HG03159 (cell line): Measurements from ENCODE around the gene PCDH15.
"Not testable (repeated sequence)": the region's sequence is repeated elsewhere in the genome, so short reads cannot be mapped to it uniquely, and the experiment has no call there.

Experiments
- ATAC-seq: cut with Tn5 transposase; IDR thresholded peaks from one replicate; pipeline ENCODE4 v1.9.1; 2021; ENCODE audit warnings: mild to moderate bottlenecking, moderate library complexity; ENCODE audit not compliant: unreplicated experiment

Gene PCDH15

DNA sequence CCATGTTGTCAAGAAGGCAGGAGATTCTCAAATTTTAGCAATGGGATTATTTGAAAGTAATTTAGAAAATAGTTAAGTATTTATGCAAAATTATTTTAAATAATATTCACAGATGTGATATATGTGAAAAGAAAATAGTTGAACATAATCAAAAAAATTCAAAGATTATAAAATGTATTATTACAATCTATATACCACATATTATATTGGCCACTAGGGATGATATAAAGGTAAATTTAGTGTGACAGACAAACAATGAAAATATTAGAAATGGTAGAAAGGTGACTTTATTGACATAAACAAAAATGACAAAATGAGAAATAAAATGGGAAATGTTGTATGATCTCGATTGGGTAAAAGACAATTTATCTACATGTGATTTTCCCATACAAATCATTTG, 385.5 kb downstream of the PCDH15 start:
- no peak for ATAC-seq

DNA sequence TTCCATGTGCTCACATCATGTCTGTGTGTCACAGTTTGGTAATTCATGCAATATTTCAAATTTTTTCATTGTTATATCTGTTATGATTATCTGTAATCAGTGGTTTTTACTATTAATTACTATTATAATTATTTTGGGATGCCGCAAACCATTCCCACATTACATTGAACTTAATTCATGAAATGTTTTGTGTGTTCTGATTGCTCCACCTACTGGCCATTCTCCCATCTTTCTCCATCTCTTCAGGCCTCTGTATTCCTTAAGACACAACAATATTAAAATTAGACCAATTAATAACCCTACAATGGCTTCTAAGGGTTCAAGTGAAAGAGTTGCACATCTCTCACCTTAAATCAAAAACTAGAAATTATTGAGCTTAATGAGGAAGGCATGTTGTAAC, 398.5 kb downstream of the PCDH15 start:
- no peak for ATAC-seq

DNA sequence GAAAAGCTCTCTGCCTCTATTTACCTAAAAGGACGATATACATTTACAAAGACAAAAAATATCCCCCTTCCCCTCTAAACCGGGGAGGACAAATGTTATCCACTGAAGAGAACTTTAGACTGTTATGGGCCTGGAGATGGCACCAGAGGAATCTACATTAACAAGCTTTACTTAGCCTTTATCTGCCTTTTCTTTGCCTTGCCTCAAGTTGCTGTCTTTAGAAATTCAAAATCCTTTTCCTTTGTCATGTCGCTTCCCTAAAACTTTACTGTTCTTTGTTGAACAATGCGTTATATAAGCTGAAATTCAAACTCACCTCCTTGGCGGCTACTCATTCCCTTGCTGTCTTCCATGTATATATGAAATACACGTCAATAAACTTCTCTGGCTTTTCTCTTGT, 405.0 kb downstream of the PCDH15 start:
- no peak for ATAC-seq

DNA sequence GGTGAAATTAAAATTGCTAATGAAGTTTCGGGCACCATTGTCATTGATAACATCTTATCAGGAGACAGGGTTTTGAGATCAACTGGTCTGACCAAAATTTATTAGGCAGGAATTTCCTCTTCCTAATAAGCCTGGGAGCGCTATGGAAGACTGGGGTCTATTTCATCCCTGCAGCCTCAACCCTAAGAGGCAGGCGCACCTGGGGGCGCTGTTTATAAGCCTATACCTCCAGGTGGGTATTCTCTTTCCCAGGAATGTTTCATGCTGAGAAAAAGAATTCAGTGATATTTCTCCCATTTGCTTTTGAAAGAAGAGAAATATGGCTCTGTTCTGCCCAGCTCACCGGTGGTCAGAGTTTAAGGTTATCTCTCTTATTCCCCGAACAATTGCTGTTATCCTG, 406.4 kb downstream of the PCDH15 start:
- not testable (repeated sequence) for ATAC-seq

DNA sequence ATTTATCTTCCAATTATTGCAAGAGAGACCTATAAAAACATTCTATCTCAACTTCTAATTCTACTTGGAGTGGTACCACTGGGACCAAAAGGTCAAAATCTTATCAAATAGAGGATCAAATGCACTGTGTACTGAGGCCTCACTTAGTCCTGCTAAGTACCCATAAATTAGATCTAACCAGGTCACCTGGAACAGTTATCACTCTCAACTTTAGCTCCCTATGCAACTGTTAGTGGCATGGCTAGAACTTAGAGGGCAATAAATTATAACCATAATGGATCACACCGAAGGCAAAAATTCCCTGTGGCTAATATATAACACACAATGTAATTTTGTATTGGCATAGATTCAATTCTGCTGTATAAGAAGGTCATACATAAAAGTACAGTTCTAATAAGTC, 428.9 kb downstream of the PCDH15 start:
- no peak for ATAC-seq

DNA sequence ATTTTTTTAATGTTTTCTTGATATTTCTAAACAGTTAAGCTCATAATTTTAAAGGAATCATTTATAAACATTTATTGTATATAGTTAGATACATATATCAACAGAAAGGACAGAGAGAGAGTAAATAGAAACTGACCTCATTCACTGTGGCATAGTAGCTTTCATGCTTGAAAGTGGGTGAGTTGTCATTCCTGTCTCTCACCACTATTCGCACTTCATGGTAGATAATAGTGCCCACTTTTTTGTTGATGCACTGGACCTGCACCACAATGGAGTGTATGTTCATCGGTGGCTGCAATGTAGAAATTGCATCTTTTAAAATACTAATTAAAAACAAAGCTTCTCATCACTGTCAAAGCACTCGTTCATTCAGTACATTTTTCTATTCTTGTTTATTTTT, 432.0 kb downstream of the PCDH15 start:
- ATAC-seq: no peak

DNA sequence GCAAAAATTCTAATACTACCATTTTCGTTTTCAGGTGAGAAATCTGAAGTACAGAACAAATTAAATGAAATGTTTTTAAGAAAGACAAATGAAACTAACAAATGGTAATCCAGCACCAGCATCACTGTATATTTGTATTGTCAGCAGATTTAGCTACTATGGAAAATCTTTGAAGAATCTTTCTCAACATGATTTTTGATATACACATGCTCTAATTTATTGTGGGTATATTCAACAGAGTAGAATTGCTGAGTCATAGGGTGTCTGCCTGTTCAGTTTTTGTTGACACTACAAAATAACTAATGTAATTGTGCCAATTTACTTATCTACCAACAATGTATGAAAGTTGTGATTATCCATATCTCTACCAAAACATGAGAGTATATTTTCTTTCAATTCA, 437.6 kb downstream of the PCDH15 start:
- ATAC-seq: no peak

DNA sequence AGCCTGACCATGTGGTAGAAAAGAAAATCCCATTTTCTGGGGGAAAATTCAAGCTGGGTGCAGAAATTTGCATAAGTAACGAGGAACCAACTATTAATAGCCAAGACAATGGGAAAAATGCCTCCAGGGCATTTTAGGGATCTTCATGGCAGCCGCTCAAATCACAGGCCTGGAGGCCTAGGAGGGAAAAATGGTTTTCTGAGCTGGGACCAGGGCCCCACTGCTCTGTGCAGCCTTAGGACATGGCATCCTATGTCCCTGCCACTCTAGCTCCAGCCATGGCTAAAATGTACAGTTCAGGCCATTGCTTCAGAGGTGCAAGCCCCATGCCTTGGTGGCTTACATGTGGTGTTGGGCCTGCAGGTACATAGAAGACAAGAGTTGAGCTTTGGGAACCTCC, 459.0 kb downstream of the PCDH15 start:
- ATAC-seq: no peak

DNA sequence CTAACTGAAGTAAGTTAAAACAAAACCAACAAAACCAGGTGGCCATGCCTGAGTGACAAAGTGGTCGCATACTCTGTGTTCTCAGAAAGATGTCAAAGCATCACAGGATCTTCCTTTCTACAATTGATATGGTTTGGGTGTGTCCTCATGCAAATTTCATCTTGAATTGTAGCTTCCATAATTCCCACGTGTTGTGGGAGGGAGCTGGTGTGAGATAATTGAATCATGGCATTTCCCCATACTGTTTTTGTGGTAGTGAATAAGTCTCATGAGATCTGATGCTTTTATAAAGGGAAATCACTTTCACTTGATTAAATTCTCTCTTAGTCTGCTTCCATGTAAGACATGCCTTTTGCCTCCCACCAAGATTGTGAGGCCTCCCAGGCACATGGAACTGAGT, 465.7 kb downstream of the PCDH15 start:
- ATAC-seq: no peak

DNA sequence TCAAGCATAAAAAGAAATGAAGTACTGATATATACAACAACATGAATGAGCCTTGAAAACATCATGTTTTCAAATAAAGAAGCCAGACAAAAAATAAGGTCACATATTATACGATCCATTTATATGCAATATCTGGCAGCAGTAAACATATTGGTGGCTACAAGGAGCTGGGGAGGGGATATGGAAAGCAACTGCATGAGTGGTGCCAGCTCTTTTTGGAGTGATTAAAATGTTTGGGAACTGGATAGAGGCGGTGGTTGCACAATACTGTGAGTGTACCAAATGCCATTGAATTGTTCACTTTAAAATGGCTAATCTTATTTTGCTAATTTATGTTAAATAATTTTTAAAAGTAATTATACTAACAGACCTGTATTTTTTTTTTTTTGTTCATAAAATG, 481.7 kb downstream of the PCDH15 start:
- no peak for ATAC-seq

DNA sequence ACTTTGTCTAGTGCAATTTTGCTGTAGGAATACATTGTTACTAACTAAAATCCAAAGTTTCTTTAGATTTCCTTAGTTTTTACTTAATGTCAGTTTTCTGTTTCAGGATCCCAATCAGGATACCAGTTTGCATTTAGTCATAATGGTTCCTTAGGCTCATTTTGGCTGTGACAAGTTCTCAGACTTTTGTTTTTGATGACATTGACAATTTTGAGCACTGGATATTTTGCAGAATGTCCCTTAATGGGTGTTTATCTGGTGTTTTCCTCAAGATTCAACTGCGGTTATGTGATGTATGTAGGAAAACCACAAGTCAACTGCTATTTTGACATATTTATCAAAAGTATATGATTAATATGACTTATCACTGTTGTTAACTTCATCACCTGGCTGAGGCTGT, 482.6 kb downstream of the PCDH15 start:
- ATAC-seq: no peak

DNA sequence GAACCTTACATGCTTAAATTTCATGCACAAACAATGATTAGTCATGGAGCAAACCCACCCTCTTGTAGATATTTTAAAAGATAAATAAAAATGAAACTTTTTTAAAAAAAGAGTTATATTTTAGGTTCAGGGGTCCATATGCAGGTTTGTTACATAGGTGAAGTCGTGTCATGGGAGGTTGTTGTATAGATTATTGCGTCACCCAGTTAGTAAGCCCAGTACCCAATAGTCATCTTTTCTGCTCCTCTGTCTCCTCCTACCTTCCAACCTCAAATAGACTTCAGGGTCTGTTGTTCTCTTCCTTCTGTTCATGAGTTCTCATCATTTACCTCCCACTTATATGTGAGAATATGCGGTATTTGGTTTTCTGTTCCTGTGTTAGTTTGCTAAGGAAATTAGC, 486.6 kb downstream of the PCDH15 start:
- no peak for ATAC-seq

DNA sequence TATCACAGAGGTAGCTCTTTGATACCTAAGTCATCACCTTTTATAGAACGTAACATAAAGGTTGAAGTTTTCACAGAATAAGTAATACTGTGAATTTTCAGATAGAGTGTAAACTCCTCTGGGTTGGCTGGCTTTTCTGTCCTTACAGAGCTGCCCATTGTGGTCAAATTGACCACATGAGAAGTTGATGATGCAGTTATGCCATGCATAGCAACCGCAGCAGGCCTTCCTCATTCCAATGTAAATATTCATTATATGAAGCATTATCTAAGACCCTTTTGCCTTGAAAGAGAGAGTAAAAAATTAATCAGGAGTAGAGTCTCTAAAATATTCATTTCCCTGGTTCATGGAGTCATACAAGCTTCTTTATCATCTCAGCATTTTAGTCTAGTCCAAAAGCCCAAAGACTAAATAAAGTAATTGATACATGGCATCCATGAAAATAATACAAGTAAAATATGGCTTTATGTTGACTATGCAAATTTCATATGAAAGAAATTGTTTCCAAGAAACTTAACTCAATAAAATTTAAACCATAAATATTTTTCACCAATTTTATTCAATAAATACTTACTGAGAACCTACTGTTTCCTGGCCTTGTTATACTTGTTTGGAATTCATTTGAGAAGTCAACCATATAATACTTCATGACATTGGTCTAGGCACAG, 516.4 kb downstream of the PCDH15 start:
- ATAC-seq: no peak

DNA sequence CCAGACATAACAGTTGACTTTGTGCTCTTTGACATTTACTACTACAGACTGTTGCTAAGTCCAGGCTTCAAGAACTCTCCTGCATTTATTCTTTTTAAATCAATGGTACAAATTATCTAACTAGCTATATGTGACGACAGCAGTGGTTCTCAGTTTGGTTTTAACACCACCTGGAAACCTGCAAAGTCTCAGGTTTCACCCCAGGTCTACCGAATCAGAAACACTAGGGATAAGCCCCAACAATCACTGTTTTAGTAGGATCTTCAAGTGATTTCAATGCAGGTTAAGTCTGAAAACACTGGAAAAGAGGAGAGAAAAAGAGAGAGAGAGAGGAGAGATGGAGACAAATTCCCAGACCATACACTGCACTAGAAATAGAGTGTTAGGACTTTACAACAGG, 519.0 kb downstream of the PCDH15 start:
- ATAC-seq: no peak

DNA sequence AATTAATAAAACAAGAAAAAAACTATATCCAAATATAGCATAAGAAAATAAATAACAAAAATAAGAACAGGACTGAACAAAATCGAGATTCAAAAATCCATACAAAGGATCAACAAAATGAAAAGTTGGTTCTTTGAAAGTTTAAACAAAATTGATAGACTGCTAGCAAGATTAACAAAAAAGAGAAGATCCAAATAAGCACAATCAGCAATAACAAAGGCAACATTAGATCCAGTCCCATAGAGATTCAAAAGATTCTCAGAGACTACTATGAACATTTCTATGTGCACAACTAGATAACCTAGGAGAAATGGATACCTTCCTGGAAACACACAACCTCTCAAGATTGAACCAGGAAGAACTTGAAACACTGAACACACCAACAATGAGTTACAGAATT, 534.6 kb downstream of the PCDH15 start:
- ATAC-seq: no peak

DNA sequence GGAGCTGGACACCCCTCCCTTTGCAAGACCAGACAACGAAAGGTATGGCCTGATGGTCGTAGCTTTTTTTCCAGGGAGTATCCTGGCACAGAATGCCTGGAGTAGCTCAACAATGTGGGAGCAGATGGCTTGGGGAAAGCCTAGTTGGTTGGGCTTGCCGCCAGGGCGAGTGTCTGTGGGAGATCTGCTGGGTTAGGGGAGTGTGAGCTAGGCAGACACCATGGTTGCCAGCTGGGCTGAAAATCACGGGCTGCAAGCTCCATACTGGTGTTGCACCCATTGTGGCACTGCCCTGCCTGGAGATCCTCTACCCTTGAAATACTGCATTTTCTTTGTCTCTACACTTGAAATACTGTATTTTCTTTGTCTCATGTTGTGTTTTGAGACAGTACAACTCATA, 538.3 kb downstream of the PCDH15 start:
- no peak for ATAC-seq

DNA sequence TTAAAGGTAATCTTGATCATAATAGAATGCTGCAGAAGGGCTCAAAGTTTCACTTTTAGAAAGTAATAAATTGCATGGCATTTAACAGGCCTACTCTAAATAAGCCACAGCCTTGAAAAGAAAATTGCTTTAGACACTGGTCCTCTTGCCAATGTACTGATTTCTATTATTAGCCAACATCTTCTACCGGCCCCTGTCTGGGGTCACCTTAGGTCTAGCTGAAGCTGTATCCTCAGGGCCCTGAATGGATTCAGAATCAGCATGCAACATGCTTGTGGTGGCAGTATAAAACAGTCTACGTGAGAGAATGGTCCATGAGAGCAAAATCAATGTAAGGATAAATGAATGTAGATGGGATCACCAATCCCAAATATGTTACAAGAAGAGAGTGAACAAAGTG, 541.9 kb downstream of the PCDH15 start:
- ATAC-seq: no peak

DNA sequence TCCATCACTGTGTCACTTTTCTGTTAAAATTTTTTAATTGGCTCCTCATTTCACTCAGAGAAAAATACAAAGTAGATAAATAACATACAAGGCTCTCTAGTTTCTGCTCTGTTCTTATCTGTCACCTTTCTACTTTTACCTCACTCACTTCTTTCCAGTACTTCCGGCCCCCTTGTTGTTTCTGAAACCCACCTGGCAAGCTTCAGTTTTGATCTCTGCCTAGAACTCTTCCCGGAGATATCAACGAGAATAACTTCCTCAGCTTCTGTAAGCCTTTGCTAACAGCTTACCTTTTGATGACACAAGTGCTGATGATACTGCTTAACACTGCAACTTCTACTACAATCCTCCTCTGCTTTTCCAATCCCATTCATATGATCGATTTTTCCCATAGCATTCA, 566.2 kb downstream of the PCDH15 start:
- ATAC-seq: no peak

DNA sequence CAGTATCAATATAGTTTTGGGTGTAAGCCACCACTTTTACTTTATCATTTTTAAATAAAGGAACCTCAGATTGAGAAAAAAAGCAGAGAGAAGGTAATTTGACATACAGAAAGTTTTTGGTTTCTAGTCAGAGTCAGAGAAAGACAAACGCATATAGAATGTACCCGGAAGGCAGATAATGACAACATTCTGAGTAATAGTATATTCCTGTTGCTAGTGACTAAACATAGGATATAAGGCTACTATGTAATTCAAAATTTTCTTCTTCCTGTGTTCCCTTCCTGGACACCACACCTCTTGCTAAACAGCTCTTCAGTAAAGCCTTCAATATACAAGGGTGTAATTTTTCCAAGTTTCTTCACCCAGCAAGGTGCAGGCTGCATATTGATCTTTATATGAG, 597.6 kb downstream of the PCDH15 start:
- ATAC-seq: no peak

DNA sequence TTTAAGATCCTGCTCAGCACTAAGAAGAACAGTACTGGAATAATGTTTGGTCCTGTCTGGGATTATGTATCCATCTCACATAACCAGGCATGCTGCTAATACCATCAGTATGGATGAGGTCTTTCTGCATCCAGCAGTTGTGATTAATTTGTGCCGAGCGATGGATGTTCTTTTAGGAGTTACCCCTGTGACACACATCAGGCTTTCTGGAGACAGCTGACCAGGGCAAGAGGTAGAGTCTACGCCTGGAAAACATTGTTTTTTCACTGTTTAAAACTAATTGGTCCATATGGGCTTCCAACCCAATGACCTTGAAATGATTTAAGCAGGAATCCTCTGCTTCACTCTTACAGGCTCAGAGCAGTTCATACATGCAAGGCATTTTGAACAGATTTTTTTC, 603.0 kb downstream of the PCDH15 start:
- no peak for ATAC-seq

DNA sequence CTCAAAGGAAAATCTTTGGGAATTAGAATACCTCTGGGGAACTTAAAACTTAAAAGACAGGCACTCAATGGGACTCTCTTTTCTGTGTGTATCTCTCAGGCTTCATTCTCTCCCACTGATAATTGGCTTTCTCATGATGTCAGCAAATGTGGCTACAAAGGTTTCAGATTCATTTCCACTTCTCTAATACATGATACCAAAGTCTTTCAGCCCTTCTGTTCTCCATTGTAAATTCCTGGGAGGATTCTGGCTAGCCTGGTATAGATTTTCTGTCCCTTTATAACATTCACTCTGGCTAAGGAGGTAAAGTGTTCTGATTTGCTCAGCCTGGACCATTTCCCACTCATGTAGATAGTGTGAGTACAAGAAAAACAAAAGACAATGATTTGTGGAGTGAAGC, 606.2 kb downstream of the PCDH15 start:
- ATAC-seq: no peak

DNA sequence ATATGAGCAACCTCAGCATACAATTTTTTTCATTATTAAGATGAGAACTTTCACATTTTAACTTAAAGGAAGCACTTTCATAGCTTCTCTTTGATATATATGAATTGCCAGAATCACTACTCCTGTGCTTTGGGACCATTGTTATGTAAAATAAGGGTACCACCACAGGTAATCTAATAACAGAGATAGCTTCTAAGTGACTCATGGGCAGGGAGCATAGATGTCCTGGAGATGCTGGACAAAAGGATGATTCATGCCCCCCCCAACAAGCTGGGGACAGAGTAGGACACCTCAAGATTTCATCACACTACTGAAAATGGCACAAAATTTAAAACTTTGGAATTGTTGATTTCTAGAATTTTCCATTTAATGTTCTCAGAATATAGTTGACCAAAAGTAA, 641.1 kb downstream of the PCDH15 start:
- no peak for ATAC-seq

DNA sequence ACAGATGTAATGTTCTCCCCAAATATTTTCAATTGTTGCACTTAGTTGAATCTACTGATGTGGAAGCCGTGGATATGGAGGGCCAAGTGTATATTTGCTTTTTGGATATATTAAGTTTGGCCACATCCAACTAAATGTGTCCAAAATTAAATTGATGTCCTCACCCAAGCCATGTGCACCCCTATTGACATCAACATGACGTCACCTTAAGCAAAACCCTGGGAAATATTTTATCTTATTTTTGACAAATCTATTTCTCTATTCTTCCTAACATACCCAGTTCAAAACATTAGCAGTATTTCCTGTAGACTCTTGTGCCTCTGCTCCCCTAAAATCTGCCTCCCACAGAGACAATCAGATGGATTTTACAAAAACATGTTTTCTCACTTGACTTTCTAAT, 652.5 kb downstream of the PCDH15 start:
- ATAC-seq: no peak
